ENCODE measurements around the gene ARGLU1.

The ARGLU1 gene

DNA sequence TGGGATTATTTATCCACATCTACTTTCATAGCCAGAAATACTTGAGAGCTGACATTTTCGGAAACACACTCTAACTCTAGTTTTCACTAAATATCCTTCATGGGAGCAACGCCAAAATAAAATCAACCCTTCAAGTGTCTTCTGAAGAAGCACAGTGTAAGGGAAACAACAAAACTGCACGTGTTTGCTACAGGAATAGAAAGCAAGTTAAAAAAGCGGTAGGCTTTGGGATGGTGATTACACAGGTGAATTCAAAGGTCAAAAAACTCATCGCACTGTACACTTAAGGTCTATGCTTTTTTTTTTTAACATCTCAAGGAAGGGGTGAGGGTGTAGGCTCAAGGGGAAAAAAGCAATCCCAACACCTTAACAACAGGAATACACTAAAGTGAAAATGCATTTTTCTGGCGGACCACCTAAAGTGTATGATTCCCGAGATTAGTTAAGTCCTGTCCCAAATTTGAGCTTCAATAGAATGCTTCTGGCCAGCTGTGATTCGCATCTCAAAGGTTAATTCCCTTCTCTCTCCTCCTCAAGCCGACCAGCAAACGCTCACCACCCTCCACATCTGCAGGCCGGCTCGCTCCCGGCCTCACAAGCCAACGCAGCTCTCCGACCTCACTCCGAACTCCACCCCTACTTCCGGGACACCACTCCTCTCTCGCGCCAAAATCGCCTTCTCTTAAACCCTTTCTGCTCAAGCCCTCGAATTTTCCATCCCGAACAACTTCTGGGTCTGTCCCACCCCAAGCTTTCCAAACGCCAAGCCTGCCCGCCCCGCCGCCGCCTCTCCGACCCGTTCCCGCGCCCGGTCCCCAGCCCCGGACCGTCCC lies 1.1 kb downstream of the ARGLU1 start:
- H3K27me3 Mint-ChIP-seq: no peaks in the 10 kb centered on the region
- DNase-seq: peak in 1 of 2 donors; percentile 48
- H3K4me1 Mint-ChIP-seq: peaks cover 66% of the 10 kb centered on the region

DNA sequence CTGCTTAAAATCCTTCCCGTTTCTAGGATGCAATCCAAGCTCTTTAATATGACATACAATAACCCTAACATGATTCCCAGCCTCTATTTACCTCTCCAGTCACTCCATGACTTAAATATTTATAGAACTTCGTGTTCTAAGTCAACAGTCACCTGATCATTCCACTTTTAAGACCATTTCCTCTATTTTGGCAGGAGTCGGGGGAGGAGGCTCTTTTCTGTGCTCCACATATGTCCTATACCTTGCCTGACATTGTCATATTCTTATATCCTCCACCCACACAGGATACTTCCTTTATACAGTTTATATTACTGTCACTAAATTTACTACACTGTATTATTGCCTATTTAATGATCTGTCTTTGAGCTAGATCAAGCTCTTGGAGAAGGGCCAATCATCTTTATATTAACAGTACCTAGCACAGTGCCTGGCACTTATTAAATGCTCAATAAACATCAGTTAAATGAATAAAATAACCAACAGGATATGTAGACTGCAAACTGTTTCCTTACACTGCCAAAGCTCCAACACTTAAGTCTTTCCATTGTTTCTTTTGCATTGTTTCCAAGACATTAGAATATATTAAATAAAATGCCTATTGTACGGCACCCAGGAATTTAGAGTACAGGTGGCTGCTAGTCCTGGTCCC lies 2.7 kb downstream of the ARGLU1 start:
- no peak for DNase-seq

More for the DNA sequence above, 1.1 kb downstream of the ARGLU1 start:
- Mint-ChIP-seq H3K27ac (peak overlapping the region; percentile 99), H3K4me3 (peak overlapping the region; percentile 92 to 94), H3K9me3 (peaks cover 0 to 7% of the 10 kb centered on the region in 2 donors)
- ATAC-seq: peak; percentile 69

DNA sequence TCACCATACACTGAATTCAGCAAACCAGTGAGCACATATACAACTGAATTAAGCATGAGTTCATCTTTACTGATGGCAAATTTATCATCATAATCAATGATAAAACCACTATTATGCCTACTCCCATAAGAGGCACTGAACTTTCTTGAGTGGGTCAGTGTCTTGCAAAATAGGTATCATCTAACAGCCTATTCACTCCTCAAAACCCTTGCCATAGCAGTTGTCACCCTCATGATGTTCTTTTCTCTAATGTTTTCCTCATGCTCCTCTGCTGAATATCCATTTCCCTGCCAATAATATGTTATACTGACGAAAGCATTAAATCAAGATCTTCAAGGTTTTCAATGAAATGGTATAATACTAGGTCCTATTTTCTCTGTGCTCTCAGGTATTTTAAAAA lies 5.6 kb downstream of the ARGLU1 start:
- Mint-ChIP-seq H3K27ac (peak overlapping the region; percentile 58 to 89), H3K9me3 (no peaks in the 10 kb centered on the region), H3K4me3 (peak overlapping the region; percentile 50 to 71), H3K27me3 (no peaks in the 10 kb centered on the region), H3K4me1 (peaks cover 76% of the 10 kb centered on the region)
- ATAC-seq (no peak), DNase-seq (no peak)

More for the DNA sequence above, 2.7 kb downstream of the ARGLU1 start:
- no peak for ATAC-seq
- Mint-ChIP-seq H3K4me1 (peaks cover 74% of the 10 kb centered on the region), H3K27me3 (no peaks in the 10 kb centered on the region), H3K9me3 (peaks cover 0 to under 1% of the 10 kb centered on the region in 2 donors), H3K4me3 (peak overlapping the region; percentile 92 to 94), H3K27ac (peak overlapping the region; percentile 44 to 86)

DNA sequence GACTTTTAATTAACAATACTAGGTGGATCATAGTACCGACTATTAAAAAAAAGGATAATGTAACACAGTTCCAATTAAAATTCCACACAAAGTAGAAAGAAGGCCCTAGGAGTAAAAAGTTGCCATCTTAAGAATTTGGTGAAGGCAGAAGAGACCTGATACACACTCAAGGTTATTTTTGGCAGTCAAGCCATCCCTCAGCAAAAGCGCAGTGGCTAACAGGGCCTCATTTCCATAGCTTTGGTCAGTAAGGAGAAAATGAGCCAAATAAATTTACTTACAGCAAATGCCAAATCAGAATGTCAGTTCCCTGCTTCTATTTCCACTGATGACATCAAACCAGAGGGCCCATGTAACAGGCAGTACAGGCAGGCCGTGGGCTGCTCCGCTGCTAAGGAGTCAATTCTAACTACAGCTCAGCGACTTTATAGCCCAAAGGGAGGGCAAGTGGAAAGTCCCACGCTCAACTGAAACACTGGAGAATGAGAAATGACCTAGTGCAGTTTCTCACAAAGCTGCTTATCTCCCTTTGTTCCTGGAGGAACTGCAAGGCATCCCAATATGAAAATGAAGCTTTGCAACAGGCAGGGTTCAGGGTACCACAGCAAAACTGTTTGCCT lies 6.3 kb downstream of the ARGLU1 start:
- H3K4me3 Mint-ChIP-seq: peak overlapping the region; percentile 50 to 71
- peaks cover 77% of the 10 kb centered on the region for H3K4me1 Mint-ChIP-seq
- peak overlapping the region; percentile 82 to 89 for H3K27ac Mint-ChIP-seq
- DNase-seq (peak; percentile 32 to 69), ATAC-seq (peak; percentile 97)
- no peaks in the 10 kb centered on the region for H3K27me3 Mint-ChIP-seq
- H3K9me3 Mint-ChIP-seq: no peaks in the 10 kb centered on the region

DNA sequence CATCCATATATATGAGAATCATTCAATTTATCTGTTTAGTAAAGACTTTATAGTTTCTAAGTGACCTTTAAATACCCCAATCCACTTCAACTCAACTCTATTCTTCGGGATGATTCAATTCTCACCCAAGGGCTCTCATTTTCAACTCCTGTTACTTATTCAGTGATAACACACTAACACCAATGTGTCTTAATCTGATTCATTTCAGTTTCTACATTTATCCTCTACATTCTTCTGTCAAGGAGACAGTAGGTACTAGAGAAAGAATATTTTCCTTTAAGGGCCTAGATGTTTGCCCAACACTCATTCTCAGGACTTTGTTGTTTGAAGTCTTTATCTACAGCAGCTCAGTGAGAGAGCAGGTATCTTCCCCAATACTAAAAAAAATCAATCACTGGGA lies 7.1 kb downstream of the ARGLU1 start:
- Mint-ChIP-seq H3K4me3 (peak overlapping the region; percentile 35 to 71), H3K4me1 (peaks cover 79% of the 10 kb centered on the region), H3K27ac (peak overlapping the region in 1 of 2 donors; percentile 37), H3K9me3 (no peaks in the 10 kb centered on the region), H3K27me3 (no peaks in the 10 kb centered on the region)
- ATAC-seq (peak; percentile 76), DNase-seq (no peak)

DNA sequence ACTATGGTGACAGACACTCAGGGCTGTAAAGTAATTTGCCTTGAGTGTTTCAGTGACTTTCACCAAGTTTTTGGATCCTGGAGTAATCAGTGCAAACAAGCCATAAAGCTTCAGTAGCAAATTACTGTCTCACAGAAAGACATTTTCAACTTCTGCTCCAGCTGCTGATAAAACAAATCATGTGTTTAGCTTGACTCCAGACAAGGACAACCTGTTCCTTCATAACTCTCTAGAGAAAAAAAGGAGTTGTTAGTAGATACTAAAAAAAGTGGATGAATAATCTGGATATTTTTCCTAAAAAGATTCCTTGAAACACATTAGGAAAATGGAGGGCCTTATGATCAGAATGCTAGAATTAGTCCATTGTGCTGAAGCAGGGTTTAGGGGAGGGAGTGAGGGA lies 9.4 kb downstream of the ARGLU1 start:
- Mint-ChIP-seq H3K9me3 (no peaks in the 10 kb centered on the region), H3K4me1 (peaks cover 71% of the 10 kb centered on the region), H3K27me3 (no peaks in the 10 kb centered on the region), H3K27ac (no peak overlapping the region), H3K4me3 (no peak overlapping the region)
- no peak for ATAC-seq
- no peak for DNase-seq

DNA sequence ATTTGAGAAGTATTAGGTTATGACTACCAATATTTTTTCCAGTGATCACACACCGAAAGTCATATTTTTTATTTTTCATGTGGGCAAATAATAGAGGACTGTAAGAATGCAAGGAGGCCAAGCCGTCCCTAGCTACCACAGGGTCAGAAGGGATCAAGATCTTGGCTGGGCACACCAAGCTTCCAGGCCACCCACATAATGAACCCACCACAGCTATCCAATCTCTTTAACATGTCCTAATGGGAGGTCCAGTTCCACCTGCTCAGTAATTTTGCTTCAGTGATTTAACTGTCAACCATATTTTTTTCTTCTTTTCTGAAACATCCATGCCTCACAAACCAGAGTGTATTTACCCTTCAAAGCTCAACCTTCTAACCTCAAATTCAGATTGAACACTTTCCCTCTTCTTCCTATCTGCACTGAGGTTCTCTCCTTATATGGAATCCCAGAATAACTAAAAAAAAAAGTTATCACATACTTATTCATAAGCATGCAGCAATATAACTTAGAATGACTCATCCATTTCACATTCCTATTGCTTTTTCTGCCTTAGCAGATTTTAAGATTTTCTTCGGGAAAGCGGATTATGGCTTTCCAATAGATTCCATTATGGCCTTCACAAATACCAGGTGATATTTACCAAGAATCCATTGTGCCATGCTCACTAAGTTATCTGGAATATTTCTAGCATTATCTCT lies 12.2 kb downstream of the ARGLU1 start:
- no peak for ATAC-seq
- Mint-ChIP-seq H3K4me1 (peaks cover 57% of the 10 kb centered on the region), H3K4me3 (no peak overlapping the region), H3K27me3 (no peaks in the 10 kb centered on the region), H3K27ac (peak overlapping the region in 1 of 2 donors; percentile 20), H3K9me3 (no peaks in the 10 kb centered on the region)
- no peak for DNase-seq

DNA sequence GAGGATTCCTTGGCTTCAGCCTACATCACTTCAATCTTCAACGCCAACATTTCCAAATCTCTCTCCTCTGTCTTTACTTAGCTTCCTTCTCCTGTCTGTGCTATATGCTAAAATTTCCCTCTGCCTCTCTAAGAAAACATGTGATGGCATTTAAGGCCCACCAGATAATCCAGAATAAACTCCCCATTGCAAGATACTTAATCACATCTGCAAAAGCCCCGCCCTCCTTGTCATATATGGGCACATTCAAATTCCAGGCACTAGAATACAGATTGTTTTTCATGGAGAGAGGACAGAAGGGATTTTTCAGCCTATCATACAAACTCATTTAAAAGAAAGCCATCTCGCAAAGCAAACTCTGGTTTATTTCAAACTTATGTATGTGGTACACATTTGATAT lies 16.2 kb downstream of the ARGLU1 start:
- ATAC-seq: no peak
- Mint-ChIP-seq H3K4me1 (peaks cover 50% of the 10 kb centered on the region), H3K9me3 (no peaks in the 10 kb centered on the region), H3K4me3 (no peak overlapping the region), H3K27me3 (no peaks in the 10 kb centered on the region), H3K27ac (no peak overlapping the region)
- no peak for DNase-seq

DNA sequence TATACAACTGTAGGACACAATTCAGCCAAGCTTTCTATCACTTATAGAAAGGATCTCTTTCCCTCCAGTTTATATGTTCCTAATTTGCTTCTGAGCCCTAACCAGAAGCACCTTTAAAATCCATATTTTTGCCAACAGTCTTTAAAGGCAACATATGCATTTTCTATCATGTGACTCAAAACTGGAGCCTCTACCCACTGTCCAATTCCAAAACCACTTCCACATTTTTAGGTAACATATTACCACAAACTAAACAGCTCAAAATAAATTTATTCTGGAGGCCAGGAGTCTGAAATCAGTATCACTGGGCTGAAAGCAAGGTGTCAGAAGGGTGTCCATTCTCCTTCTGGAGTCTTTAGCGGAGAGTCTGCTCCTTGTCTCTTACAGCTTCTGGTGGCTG lies 16.6 kb downstream of the ARGLU1 start:
- Mint-ChIP-seq H3K27ac (no peak overlapping the region), H3K4me3 (no peak overlapping the region), H3K9me3 (no peaks in the 10 kb centered on the region), H3K4me1 (peaks cover 46% of the 10 kb centered on the region), H3K27me3 (no peaks in the 10 kb centered on the region)
- ATAC-seq (no peak), DNase-seq (no peak)

DNA sequence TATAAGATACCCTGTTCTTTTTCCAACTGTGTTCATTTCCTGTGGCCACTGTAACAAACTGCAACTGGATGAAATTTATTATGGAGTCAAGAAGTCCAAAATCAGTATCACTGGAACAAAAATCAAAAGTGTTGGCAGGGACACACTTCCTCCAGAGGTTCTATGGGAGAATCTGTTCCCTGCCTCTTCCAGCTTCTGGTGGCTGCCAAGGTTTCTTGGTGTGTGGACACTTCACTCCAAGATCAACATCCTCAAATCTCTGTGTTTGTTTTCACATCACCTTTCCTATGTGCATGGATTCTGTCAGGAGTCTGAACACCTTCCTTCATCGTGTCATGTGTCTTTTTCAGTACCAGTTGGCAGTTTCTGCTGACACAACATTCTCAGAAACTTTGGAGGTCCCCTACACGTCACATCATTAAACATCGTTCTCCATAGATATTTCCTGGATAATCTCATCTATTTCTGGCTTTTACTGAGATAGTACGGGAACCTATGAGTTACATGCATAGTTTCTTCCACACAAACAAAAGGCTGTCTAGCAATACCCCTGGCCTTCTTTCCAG lies 17.3 kb downstream of the ARGLU1 start:
- Mint-ChIP-seq H3K27ac (no peak overlapping the region), H3K27me3 (no peaks in the 10 kb centered on the region), H3K4me1 (peaks cover 39% of the 10 kb centered on the region), H3K4me3 (no peak overlapping the region), H3K9me3 (no peaks in the 10 kb centered on the region)
- no peak for ATAC-seq
- no peak for DNase-seq

DNA sequence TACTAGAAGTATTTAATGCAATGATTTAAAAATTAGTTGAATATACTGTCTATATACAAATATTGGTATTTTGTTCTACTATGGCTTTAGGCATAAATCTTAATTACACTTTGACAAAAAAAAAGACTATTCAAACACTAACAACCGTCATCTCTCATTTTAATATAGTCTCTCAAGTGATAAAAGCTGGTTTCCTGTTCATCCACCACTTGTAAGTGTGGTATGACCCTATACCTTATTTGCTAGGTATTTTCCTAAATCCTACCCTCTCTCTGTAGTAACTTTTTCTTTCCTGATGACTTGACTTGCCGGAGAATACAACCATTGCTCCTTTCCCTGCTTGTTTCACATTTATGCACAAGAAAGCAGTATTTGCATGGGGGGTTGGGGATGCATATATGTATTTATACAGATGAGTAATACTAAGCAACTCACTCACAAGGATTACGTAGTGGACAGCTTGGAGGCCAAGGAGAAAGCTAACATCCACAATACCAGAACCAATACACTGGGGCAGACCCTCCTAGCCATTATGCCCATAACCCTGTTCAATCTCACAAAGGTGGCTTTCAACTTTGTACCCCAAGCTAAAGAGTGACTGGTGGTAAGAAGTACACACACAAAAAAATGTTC lies 19.8 kb downstream of the ARGLU1 start:
- Mint-ChIP-seq H3K9me3 (no peaks in the 10 kb centered on the region), H3K4me1 (peaks cover 25% of the 10 kb centered on the region), H3K4me3 (no peak overlapping the region), H3K27me3 (no peaks in the 10 kb centered on the region), H3K27ac (peak overlapping the region in 1 of 2 donors; percentile 6)
- ATAC-seq (no peak), DNase-seq (no peak)

DNA sequence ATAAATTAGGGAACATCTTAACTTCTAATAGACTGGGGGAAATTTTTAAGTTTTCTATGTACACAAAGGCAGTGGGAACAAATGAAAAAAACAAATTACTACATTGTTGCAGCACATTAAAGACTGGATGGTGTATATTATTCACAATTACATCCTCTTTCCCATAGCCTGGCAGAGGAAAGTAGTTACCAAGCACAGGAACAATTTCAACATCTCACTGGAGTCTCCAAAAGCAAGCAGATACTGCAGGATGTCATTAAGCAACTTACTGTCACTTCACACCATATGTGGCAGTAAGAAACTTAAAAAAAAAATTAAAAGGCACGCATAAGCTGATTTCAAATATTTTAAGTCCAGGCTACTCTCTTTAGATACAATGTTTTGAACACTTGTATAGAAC lies 26.1 kb downstream of the ARGLU1 start:
- H3K4me1 Mint-ChIP-seq: no peaks in the 10 kb centered on the region
- DNase-seq: no peak
- no peak for ATAC-seq
- H3K4me3 Mint-ChIP-seq: no peak overlapping the region
- no peaks in the 10 kb centered on the region for H3K27me3 Mint-ChIP-seq
- no peak overlapping the region for H3K27ac Mint-ChIP-seq
- no peaks in the 10 kb centered on the region for H3K9me3 Mint-ChIP-seq

DNA sequence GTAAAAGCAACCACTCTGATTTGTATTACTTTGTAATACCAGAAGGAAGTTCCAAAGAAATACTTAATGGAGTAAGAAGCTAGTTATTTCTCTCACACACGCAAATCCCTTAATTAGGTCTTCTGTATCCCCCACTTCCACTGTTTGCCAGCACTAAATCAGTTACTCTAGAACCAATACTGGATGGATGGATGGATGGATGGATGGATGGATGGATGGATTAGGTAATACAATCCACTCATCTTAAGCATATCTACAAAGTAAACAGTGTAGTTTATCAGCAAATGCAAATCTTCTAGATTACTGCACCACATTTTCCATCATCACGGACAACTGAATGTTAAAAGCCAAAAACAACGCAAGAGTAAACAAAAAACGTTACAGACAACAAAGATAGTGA lies 27.3 kb downstream of the ARGLU1 start:
- DNase-seq (no peak), ATAC-seq (no peak)
- no peak overlapping the region for H3K4me3 Mint-ChIP-seq
- H3K27me3 Mint-ChIP-seq: no peaks in the 10 kb centered on the region
- H3K4me1 Mint-ChIP-seq: peaks cover 8% of the 10 kb centered on the region
- H3K27ac Mint-ChIP-seq: no peak overlapping the region
- H3K9me3 Mint-ChIP-seq: no peaks in the 10 kb centered on the region

DNA sequence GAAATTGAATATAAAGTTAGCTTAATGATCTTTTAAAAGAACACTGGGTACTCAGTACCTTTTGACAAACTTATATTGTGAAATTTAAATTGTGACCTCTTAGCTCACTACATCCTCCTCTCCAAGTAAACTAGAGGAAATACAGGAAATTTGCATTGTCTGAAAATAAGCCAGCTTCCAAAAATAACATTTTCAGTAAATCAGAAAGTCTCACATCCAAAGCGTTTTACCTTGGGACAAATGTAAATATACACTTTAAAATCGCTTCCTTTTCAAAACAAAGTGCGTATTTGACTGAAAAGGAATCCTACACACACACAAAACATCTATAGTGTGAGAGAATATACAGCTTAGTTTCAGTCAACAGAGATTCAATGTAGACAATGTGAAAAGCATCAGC lies 30.4 kb downstream of the ARGLU1 start:
- Mint-ChIP-seq H3K27me3 (peaks cover 22% of the 10 kb centered on the region), H3K4me1 (peaks cover 27% of the 10 kb centered on the region), H3K9me3 (no peaks in the 10 kb centered on the region), H3K4me3 (no peak overlapping the region), H3K27ac (no peak overlapping the region)
- DNase-seq (no peak), ATAC-seq (no peak)
